H1 (cell line): ENCODE measurements around the gene MORN5. TPM values are rescaled to one million over a fixed set of nuclear protein-coding genes. Genes with fewer than 3 reads are reported as not detected.

Source experiments
- CTCF ChIA-PET: fragments of 300-600 bp; sonication (Branson Sonifier 250); formaldehyde crosslinking; loops from one replicate; lab custom pipeline; 2021; ENCODE audit not compliant: partially characterized antibody; lab: Charles Lee
- POLR2A ChIA-PET: fragments of 300-600 bp; sonication (Branson Sonifier 250); formaldehyde crosslinking; loops from one replicate; lab custom pipeline; 2021; ENCODE audit warnings: inconsistent platforms; ENCODE audit not compliant: partially characterized antibody; lab: Charles Lee
- DNase-seq, 2 experiments: peaks; one replicate each; pipeline versions ENCODE4 v3.0.0 to v3.0.0-alpha.2; 2010 to 2022; ENCODE audit warnings: low spot score in 2 of 2, low read depth in 1 of 2, mixed read lengths in 1 of 2
- FAIRE-seq: peaks from 2 replicates; lab custom pipeline; 2011; peaks lifted over from hg19 to GRCh38; lab: Jason Lieb, UNC
- H2AFZ ChIP-seq: 2 replicates; pipeline ENCODE4 v1.8.1; 2012; ENCODE audit warnings: low read length, inconsistent platforms
- H2AK5ac ChIP-seq: 2 replicates; pipeline ENCODE4 v1.6.1; 2013; ENCODE audit warnings: low read depth, low read length
- H2BK120ac ChIP-seq: replicated peaks from 2 replicates; pipeline ENCODE3; 2013; ENCODE audit warnings: low read depth, low read length, inconsistent platforms
- H2BK12ac ChIP-seq: 2 replicates; pipeline ENCODE4 v1.6.1; 2013; ENCODE audit warnings: low read depth, low read length
- H2BK15ac ChIP-seq: 2 replicates; pipeline ENCODE4 v1.6.1; 2013; ENCODE audit warnings: low read length
- H2BK20ac ChIP-seq: 2 replicates; pipeline ENCODE4 v1.6.1; 2013; ENCODE audit warnings: low read length
- H2BK5ac ChIP-seq: 2 replicates; pipeline ENCODE4 v1.6.1; 2013; ENCODE audit warnings: low read depth, low read length
- H3K14ac ChIP-seq: 2 replicates; pipeline ENCODE4 v1.6.1; 2013; ENCODE audit warnings: inconsistent platforms; ENCODE audit not compliant: insufficient read length
- H3K18ac ChIP-seq: 2 replicates; pipeline ENCODE4 v1.6.1; 2013; ENCODE audit warnings: low read length; ENCODE audit errors: extremely low read depth
- H3K23ac ChIP-seq: 2 replicates; pipeline ENCODE4 v1.6.1; 2013; ENCODE audit warnings: inconsistent platforms; ENCODE audit not compliant: insufficient read length
- H3K23me2 ChIP-seq: 2 replicates; pipeline ENCODE4 v1.6.1; 2013; ENCODE audit warnings: low read depth, low read length
- H3K27ac ChIP-seq: 2 replicates; pipeline ENCODE4 v1.6.1; 2011; ENCODE audit warnings: low read depth, low read length, inconsistent platforms
- H3K27me3 ChIP-seq, 4 experiments: replicated peaks in 1 of 4; 1 replicate in 1 of 4; 2 replicates in 3 of 4; pipeline versions ENCODE4 v1.6.1 to v1.8.1; 2011 to 2013; ENCODE audit warnings: low read length in 3 of 4, mild to moderate bottlenecking in 3 of 4, inconsistent platforms in 2 of 4, mixed read lengths in 2 of 4, moderate library complexity in 1 of 4; ENCODE audit not compliant: control insufficient read depth in 3 of 4, insufficient read depth in 3 of 4; ENCODE audit errors: extremely low read depth in 1 of 4
- H3K36me3 ChIP-seq, 4 experiments: 2 replicates each; pipeline versions ENCODE4 v1.6.1 to v1.8.1; 2011 to 2013; ENCODE audit warnings: mild to moderate bottlenecking in 4 of 4, low read length in 3 of 4, moderate library complexity in 2 of 4, control low read depth in 1 of 4, inconsistent platforms in 1 of 4; ENCODE audit not compliant: insufficient read depth in 4 of 4, control insufficient read depth in 2 of 4
- H3K4ac ChIP-seq: replicated peaks from 2 replicates; pipeline ENCODE3; 2013; ENCODE audit warnings: low read length, low read depth, mixed read lengths, inconsistent platforms; ENCODE audit not compliant: insufficient read length
- H3K4me1 ChIP-seq, 4 experiments: replicated peaks in 1 of 4; 1 replicate in 1 of 4; 2 replicates in 3 of 4; pipeline versions ENCODE4 v1.6.1 to v1.8.1; 2011 to 2013; ENCODE audit warnings: low read length in 3 of 4, inconsistent platforms in 2 of 4, mixed read lengths in 1 of 4; ENCODE audit not compliant: insufficient read depth in 4 of 4, control insufficient read depth in 3 of 4
- H3K4me2 ChIP-seq, 2 experiments: 2 replicates each; pipeline versions ENCODE4 v1.6.1 to v1.8.1; 2011 to 2013; ENCODE audit warnings: low read depth in 2 of 2, low read length in 2 of 2, control low read depth in 1 of 2, inconsistent platforms in 1 of 2, mild to moderate bottlenecking in 1 of 2; ENCODE audit not compliant: insufficient read depth in 1 of 2
- H3K4me3 ChIP-seq, 4 experiments: fragments of 200-600, 300-600 bp in 1 of 4; sonication (generic), shearing (Covaris generic), sonication (Bioruptor Twin) in 1 of 4; 2 replicates each; pipeline versions ENCODE4 v1.5.1 to v1.8.1; 2011 to 2016; ENCODE audit warnings: low read length in 4 of 4, low read depth in 3 of 4, control low read depth in 2 of 4, inconsistent platforms in 2 of 4, mild to moderate bottlenecking in 2 of 4, mixed read lengths in 1 of 4, moderate library complexity in 1 of 4; ENCODE audit not compliant: insufficient read depth in 2 of 4; ENCODE audit errors: extremely low read depth in 1 of 4
- H3K56ac ChIP-seq: replicated peaks from 2 replicates; pipeline ENCODE3; 2013; ENCODE audit warnings: low read depth, mild to moderate bottlenecking, mixed read lengths, low read length, inconsistent platforms; ENCODE audit not compliant: insufficient read length
- H3K79me1 ChIP-seq: 2 replicates; pipeline ENCODE4 v1.6.1; 2013; ENCODE audit warnings: low read depth, low read length, control low read depth
- H3K79me2 ChIP-seq, 2 experiments: 2 replicates each; pipeline versions ENCODE4 v1.6.1 to v1.8.1; 2012 to 2013; ENCODE audit warnings: low read length in 2 of 2, mild to moderate bottlenecking in 2 of 2, inconsistent platforms in 1 of 2; ENCODE audit not compliant: insufficient read depth in 2 of 2, control insufficient read depth in 1 of 2
- H3K9ac ChIP-seq, 4 experiments: replicated peaks in 1 of 4; 1 replicate in 1 of 4; 2 replicates in 3 of 4; pipeline versions ENCODE4 v1.6.1 to v1.8.1; 2011 to 2013; ENCODE audit warnings: low read depth in 3 of 4, low read length in 3 of 4, control low read depth in 2 of 4, mild to moderate bottlenecking in 2 of 4, moderate library complexity in 2 of 4, inconsistent platforms in 1 of 4; ENCODE audit errors: extremely low read depth in 1 of 4
- H3K9me3 ChIP-seq, 2 experiments: 2 replicates each; pipeline versions ENCODE4 v1.6.1 to v1.8.1; 2012 to 2013; ENCODE audit warnings: mild to moderate bottlenecking in 2 of 2, moderate library complexity in 2 of 2, control low read depth in 1 of 2, inconsistent platforms in 1 of 2, low read depth in 1 of 2, low read length in 1 of 2, mixed read lengths in 1 of 2; ENCODE audit not compliant: insufficient read depth in 2 of 2
- H4K20me1 ChIP-seq, 2 experiments: replicated peaks in 1 of 2; 2 replicates each; pipeline versions ENCODE3 to v1.8.1; 2011 to 2013; ENCODE audit warnings: inconsistent platforms in 2 of 2, low read length in 2 of 2, mild to moderate bottlenecking in 1 of 2; ENCODE audit not compliant: insufficient read depth in 2 of 2, control insufficient read depth in 1 of 2
- H4K5ac ChIP-seq: 2 replicates; pipeline ENCODE4 v1.6.1; 2013; ENCODE audit warnings: low read length, low read depth, mixed read lengths, inconsistent platforms; ENCODE audit not compliant: insufficient read length
- H4K8ac ChIP-seq: 2 replicates; pipeline ENCODE4 v1.8.0; 2013; ENCODE audit warnings: mild to moderate bottlenecking, moderate library complexity, low read length, inconsistent platforms; ENCODE audit not compliant: insufficient read depth; ENCODE audit errors: extremely low read depth
- H4K91ac ChIP-seq: replicated peaks from 2 replicates; pipeline ENCODE3; 2013; ENCODE audit warnings: low read length, mixed read lengths, inconsistent platforms; ENCODE audit not compliant: insufficient read length
- ASH2L ChIP-seq: fragments of 200-600, 300-600 bp; sonication (generic); IDR thresholded peaks from one replicate; pipeline ENCODE4 v1.7.1; 2017; ENCODE audit warnings: low read length
- CTBP2 ChIP-seq: IDR thresholded peaks from 2 replicates; pipeline ENCODE4 v1.7.0; 2011; ENCODE audit warnings: borderline replicate concordance, mild to moderate bottlenecking, moderate library complexity, mixed read lengths, low read length; ENCODE audit not compliant: insufficient read depth, insufficient read length
- EZH2 ChIP-seq: fragments of 200-600 bp; sonication (generic); IDR thresholded peaks from 2 replicates; pipeline ENCODE4 v1.7.1; 2012; ENCODE audit warnings: low read depth, mild to moderate bottlenecking, moderate library complexity, low read length, inconsistent platforms; ENCODE audit not compliant: severe bottlenecking
- RNF2 ChIP-seq: fragments of 200-900, 300-1000 bp; sonication (generic); IDR thresholded peaks from 2 replicates; pipeline ENCODE4 v1.7.1; 2016; ENCODE audit warnings: borderline replicate concordance, low read depth, mild to moderate bottlenecking, antibody characterized with exemption, low read length; ENCODE audit not compliant: poor library complexity, severe bottlenecking; ENCODE audit errors: missing control alignments
- WGBS, 2 experiments: shearing (Covaris generic) in 1 of 2; methylation state at CpG; one replicate each; pipeline versions ENCODE4 v1.1.6 to v1.1.7; 2013 to 2015; ENCODE audit warnings: low lambda C conversion rate in 2 of 2, mixed read lengths in 2 of 2, inconsistent platforms in 1 of 2, low coverage in 1 of 2, missing lambda C conversion rate in 1 of 2; ENCODE audit not compliant: insufficient replicate concordance in 2 of 2, insufficient coverage in 1 of 2, insufficient read length in 1 of 2; ENCODE audit errors: extremely low coverage in 1 of 2, missing lambda C conversion rate in 1 of 2; 5-methylcytosine and 5-hydroxymethylcytosine counted together
- polyA plus RNA-seq, 7 experiments: library from polyadenylated mRNA; depleted of rRNA in 3 of 7; stranded (reverse) in 5 of 7; unstranded in 2 of 7; fragments of >200 nt in 5 of 7; fragments of 200-250 nt in 2 of 7; gene quantifications; 1 replicate in 5 of 7; 2 replicates in 1 of 7; 4 replicates in 1 of 7; pipeline versions ENCODE4 v1.2.1 to v1.2.3, GENCODE V29; 2011 to 2013; ENCODE audit warnings: missing spikeins in 2 of 7, mixed read lengths in 2 of 7
- total RNA-seq: library from RNA; stranded (reverse); fragmentation: NEBNext Ultra II Directional; extraction: Animal tissue kit (Norgen Biotek cat#: 25700); gene quantifications from 2 replicates; pipeline ENCODE4 v1.2.1, GENCODE V29; 2021

The MORN5 gene
- total and polyA plus RNA-seq, 2 of the 8 experiments (the other 6 are each of a cell fraction or from before 2014, with no cell fraction given): not detected

DNA sequence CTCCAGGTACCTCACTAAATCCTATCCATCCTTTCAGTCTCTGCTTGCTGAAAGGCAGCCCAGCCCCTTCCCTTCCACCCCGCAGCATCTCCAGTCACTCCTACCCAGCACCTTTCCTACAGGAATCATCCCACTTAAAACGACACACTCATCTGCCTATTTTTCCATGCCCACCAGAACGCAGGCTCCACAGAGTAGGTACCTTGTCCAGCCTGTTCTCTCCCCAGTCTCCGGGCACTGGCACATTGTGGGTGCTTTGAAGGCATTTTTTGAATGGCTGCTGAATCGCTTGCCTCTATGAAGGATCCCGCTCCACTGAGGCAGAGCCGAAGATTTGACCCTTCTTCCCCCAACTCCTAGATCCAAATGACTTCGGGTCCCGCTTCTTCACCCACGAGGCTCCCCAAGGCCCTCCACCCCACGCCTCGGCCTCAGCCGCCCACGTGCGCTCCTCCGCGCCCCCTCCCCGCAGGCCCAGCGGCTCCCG is 53.4 kb downstream of the MORN5 start:
- Histone ChIP-seq H3K9me3 (peaks cover 0 to 3% of the 10 kb centered on the region in 2 experiments; a peak in 1 of 4 replicates), H3K23ac (no peak overlapping the region), H3K27me3 (peaks cover 46 to 66% (median 62%) of the 10 kb centered on the region in 4 experiments), H3K4me1 (peaks cover 0 to 8% (median 6%) of the 10 kb centered on the region in 4 experiments; a peak in 5 of 7 replicates), H3K4ac (no peak overlapping the region), H2AK5ac (no peak overlapping the region; the same call in 1 of the 2 replicates), H3K79me2 (no peaks in the 10 kb centered on the region), H3K9ac (no peak overlapping the region), H2BK15ac (peak overlapping the region; percentile 75; the same call in 1 of the 2 replicates), H3K23me2 (peaks cover 7% of the 10 kb centered on the region; the same call in 1 of the 2 replicates), H3K4me3 (peak overlapping the region; percentile 13 to 67 (median 35); a peak in 5 of 8 replicates), H3K56ac (no peak overlapping the region), H2BK5ac (no peak overlapping the region), H3K36me3 (no peaks in the 10 kb centered on the region; a peak in 1 of 8 replicates), H4K8ac (peak overlapping the region; percentile 87; the same call in 1 of the 2 replicates), H4K5ac (no peak overlapping the region), H4K20me1 (peaks cover 3 to 8% of the 10 kb centered on the region in 2 experiments), H2BK120ac (no peak overlapping the region), H4K91ac (peak overlapping the region; percentile 41), H3K79me1 (no peaks in the 10 kb centered on the region; the same call in 1 of the 2 replicates), H2BK12ac (peak overlapping the region; percentile 75; the same call in 1 of the 2 replicates), H3K14ac (no peak overlapping the region), H3K18ac (no peak overlapping the region), H3K4me2 (peak overlapping the region; percentile 79 to 98), H3K27ac (no peak overlapping the region), H2AFZ (0 out of 2 replicates have a peak overlapping the region, but pooled peaks have one; percentile 52), H2BK20ac (no peak overlapping the region)
- FAIRE-seq (no peak), DNase-seq (no peak)
- WGBS, 2 experiments: 47% methylated on average over 19 of the region's 20 CpGs; no CpG with 5 or more reads in 1 of the 2 experiments
- TF ChIP-seq RNF2: peak; percentile 72
- peak; percentile 56 for TF ChIP-seq EZH2
- peak; percentile 17 for TF ChIP-seq ASH2L
- no peak for TF ChIP-seq CTBP2
- POLR2A ChIA-PET: interaction anchor here (1.4 kb wide), 1 partner anchor 13 kb away, joined by 6 read pairs; no protein-coding TSS in a partner anchor
- CTCF ChIA-PET: interaction anchor here (0.6 to 8.0 kb wide), 6 partner anchors 55 to 144 kb away, joined by 3 to 43 read pairs (median 3); no protein-coding TSS in a partner anchor
